LNCAP (cell line): ENCODE data around the gene SFN.

Experiments
- TF ChIP-seq, protein P1 (sequence below): fragments of 450-650 bp; IDR thresholded peaks from 2 replicates; pipeline ENCODE4 v1.5.1; 2017; ENCODE audit warnings: mild to moderate bottlenecking

The SFN gene

GRCh38 chr1:26888231-26888630, 25.3 kb downstream of the SFN start:
- TF ChIP-seq, protein P1, sequence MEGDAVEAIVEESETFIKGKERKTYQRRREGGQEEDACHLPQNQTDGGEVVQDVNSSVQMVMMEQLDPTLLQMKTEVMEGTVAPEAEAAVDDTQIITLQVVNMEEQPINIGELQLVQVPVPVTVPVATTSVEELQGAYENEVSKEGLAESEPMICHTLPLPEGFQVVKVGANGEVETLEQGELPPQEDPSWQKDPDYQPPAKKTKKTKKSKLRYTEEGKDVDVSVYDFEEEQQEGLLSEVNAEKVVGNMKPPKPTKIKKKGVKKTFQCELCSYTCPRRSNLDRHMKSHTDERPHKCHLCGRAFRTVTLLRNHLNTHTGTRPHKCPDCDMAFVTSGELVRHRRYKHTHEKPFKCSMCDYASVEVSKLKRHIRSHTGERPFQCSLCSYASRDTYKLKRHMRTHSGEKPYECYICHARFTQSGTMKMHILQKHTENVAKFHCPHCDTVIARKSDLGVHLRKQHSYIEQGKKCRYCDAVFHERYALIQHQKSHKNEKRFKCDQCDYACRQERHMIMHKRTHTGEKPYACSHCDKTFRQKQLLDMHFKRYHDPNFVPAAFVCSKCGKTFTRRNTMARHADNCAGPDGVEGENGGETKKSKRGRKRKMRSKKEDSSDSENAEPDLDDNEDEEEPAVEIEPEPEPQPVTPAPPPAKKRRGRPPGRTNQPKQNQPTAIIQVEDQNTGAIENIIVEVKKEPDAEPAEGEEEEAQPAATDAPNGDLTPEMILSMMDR = no peak

- TF ChIP-seq, protein P1 = no peak
Measured at GRCh38 chr1:26889551-26890466, 26.9 kb downstream of the SFN start, which contains the start of gene GPN2. TSS of gene GPN2 (minus strand) at chr1:26890283. CDS start at chr1:26890096, 187 bp downstream.

- TF ChIP-seq, protein P1 = no peak
Measured at GRCh38 chr1:26890467-26890796, 27.5 kb downstream of the SFN start.

- TF ChIP-seq, protein P1 = no peak
Measured at GRCh38 chr1:26894263-26894662, 31.3 kb downstream of the SFN start.

GRCh38 chr1:26897351-26897750, 34.4 kb downstream of the SFN start:
- TF ChIP-seq, protein P1 = no peak

DNA sequence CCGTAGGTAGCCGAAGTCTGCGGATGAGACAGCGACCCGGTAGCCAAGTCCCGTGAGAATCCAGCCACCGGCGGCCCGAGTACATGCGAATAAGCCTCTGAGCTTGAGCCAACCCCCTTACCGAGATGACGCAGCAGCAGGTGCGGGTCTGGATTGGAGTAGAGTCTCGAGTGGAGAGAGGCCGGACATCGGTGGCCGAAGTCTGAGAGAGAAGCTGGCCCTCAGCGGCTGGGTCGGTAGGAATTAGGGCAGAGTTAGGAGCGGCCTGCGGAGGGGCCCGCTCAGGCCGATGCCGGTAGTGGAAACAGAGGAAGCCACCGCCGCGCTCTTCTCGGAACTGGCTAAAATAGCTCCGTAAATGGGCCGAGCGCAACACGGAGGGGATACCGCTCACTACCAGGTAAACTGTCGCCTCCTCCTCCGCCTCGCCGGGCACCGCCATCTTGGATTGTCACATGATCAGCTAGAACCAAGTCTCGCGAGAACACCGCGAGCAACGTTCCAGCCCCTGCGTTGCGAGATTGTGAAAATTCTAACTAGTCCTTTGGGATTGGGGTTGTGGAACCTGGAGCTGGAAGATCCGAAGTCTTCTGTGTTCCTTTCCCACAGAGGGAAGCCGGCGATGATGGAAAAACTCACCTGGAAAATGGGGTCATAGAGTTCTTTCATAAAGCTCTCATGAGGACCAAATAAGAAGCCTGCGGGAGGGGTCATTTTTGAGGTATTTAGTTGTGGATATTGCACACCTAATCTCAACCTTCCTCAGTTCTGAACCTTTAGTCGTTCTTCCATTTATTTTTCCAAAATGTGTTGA, 37.3 kb downstream of the SFN start, which contains the start of gene GPATCH3:
Gene GPATCH3, minus strand, starts transcription at position 467 of the 814 bp plus-strand sequence. Its CDS starts 25 bp downstream, at position 442.
- TF ChIP-seq, protein P1 = no peak

GRCh38 chr1:26900815-26901511, 38.0 kb downstream of the SFN start:
- TF ChIP-seq, protein P1 = no peak
